Measurements from ENCODE around the gene ATP9B. TPM values are rescaled to one million over a fixed set of nuclear protein-coding genes. Genes with fewer than 3 reads are reported as not detected.

ATP9B gene
- total RNA-seq, 1 donor from 2014 or later, result 12.6 TPM

- Histone ChIP-seq H3K27me3 (ENCODE audit: insufficient read depth, low read length) (no peaks in the 10 kb centered on the region), H3K9me3 (ENCODE audit: insufficient read depth, low read depth, low read length) (no peaks in the 10 kb centered on the region), H3K4me2 (ENCODE audit: low read length) (no peak overlapping the region), H3K27ac (ENCODE audit: low read depth, low read length) (no peak overlapping the region), H3K36me3 (ENCODE audit: insufficient read depth, low read length) (no peaks in the 10 kb centered on the region), H2AFZ (ENCODE audit: low read depth, low read length) (no peak overlapping the region), H4K20me1 (ENCODE audit: insufficient read depth, low read length) (no peaks in the 10 kb centered on the region), H3K79me2 (ENCODE audit: insufficient read depth, low read length) (no peaks in the 10 kb centered on the region), H3K4me1 (ENCODE audit: insufficient read depth, low read length) (peaks cover 2% of the 10 kb centered on the region), H3K4me3 (ENCODE audit: insufficient read depth, low read depth, low read length) (no peak overlapping the region), H3K9ac (ENCODE audit: low read length) (no peak overlapping the region)
- H3K4me3 Mint-ChIP-seq (ENCODE audit: unreplicated experiment), result no peak overlapping the region
- peaks cover 14% of the 10 kb centered on the region for H3K36me3 Mint-ChIP-seq (ENCODE audit: low read depth, unreplicated experiment)
- peaks cover 4% of the 10 kb centered on the region for H3K4me1 Mint-ChIP-seq (ENCODE audit: low read depth, unreplicated experiment)
- no peak overlapping the region for H3K27ac Mint-ChIP-seq (ENCODE audit: unreplicated experiment)
- H3K9me3 Mint-ChIP-seq (ENCODE audit: unreplicated experiment), result peaks cover 2% of the 10 kb centered on the region
- FAIRE-seq, result no peak
- TF ChIP-seq EZH2 (IDR thresholded peaks at IDR 0.05; ENCODE audit: insufficient read depth, low read length) (no peak), CTCF (IDR thresholded peaks at IDR 0.05; ENCODE audit: insufficient read depth, low read depth, low read length) (no peak)
- DNase-seq (ENCODE audit: low read depth), result no peak
- no peaks in the 10 kb centered on the region for H3K27me3 Mint-ChIP-seq (ENCODE audit: low read depth, unreplicated experiment)
Measured at GRCh38 chr18:79321625-79322405, 252.6 kb downstream of the ATP9B start.

- no peak overlapping the region for H3K4me3 ChIP-seq (ENCODE audit: insufficient read depth, low read depth, low read length)
- no peak for DNase-seq (ENCODE audit: low read depth)
Measured at GRCh38 chr18:79322441-79322840, 253.2 kb downstream of the ATP9B start.

More at GRCh38 chr18:79322441-79322840, 253.2 kb downstream of the ATP9B start:
- H3K4me1 ChIP-seq (ENCODE audit: insufficient read depth, low read length), result peaks cover 2% of the 10 kb centered on the region
- no peak overlapping the region for H3K27ac Mint-ChIP-seq (ENCODE audit: unreplicated experiment)
- no peaks in the 10 kb centered on the region for H3K79me2 ChIP-seq (ENCODE audit: insufficient read depth, low read length)
- H2AFZ ChIP-seq (ENCODE audit: low read depth, low read length), result no peak overlapping the region
- no peak overlapping the region for H3K4me2 ChIP-seq (ENCODE audit: low read length)
- H3K4me3 Mint-ChIP-seq (ENCODE audit: unreplicated experiment), result no peak overlapping the region
- no peaks in the 10 kb centered on the region for H3K36me3 ChIP-seq (ENCODE audit: insufficient read depth, low read length)
- H3K9ac ChIP-seq (ENCODE audit: low read length), result no peak overlapping the region
- H3K9me3 Mint-ChIP-seq (ENCODE audit: unreplicated experiment), result peaks cover 4% of the 10 kb centered on the region
- peaks cover 7% of the 10 kb centered on the region for H3K4me1 Mint-ChIP-seq (ENCODE audit: low read depth, unreplicated experiment)
- no peak overlapping the region for H3K27ac ChIP-seq (ENCODE audit: low read depth, low read length)
- no peaks in the 10 kb centered on the region for H3K9me3 ChIP-seq (ENCODE audit: insufficient read depth, low read depth, low read length)
- TF ChIP-seq EZH2 (IDR thresholded peaks at IDR 0.05; ENCODE audit: insufficient read depth, low read length), result no peak
- no peak for TF ChIP-seq CTCF (IDR thresholded peaks at IDR 0.05; ENCODE audit: insufficient read depth, low read depth, low read length)
- peaks cover 16% of the 10 kb centered on the region for H3K36me3 Mint-ChIP-seq (ENCODE audit: low read depth, unreplicated experiment)
- H3K27me3 Mint-ChIP-seq (ENCODE audit: low read depth, unreplicated experiment), result no peaks in the 10 kb centered on the region
- no peaks in the 10 kb centered on the region for H3K27me3 ChIP-seq (ENCODE audit: insufficient read depth, low read length)
- no peaks in the 10 kb centered on the region for H4K20me1 ChIP-seq (ENCODE audit: insufficient read depth, low read length)
- FAIRE-seq, result no peak

Data from astrocyte (in vitro differentiated cells and primary cell).